RPMI8226 (cell line): ENCODE measurements around the gene PC.

Experiments
- DNase-seq: peaks from one replicate; pipeline ENCODE4 v3.0.0-alpha.2; 2015

The PC gene

GRCh38 chr11:66882561-66883015 lies 75.6 kb downstream of the PC start:
- no peak for DNase-seq

- DNase-seq = no peak
Observed at GRCh38 chr11:66881927-66882452, 76.2 kb downstream of the PC start.

DNA sequence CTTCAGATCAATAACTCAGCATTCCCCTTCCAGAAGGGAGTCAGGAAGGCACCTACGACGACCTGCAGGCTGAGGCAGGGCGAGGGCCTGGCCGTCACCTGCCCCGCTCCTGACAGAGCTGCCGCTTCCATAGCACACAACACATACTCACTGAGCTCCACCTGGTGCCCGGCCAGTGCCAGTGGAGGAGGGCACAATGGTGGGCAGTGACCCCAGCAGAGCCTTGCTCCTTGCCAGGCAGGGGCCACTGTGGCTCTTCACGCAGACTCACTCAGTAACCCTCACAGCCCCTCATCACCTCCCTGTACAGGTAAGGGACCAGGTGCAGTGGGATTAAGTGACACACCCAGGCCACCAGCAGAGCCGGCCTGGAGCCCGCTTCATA lies 76.7 kb downstream of the PC start:
- no peak for DNase-seq

GRCh38 chr11:66880496-66881450 lies 77.4 kb downstream of the PC start:
- DNase-seq = peak; percentile 92

GRCh38 chr11:66879999-66880398 lies 78.2 kb downstream of the PC start:
- DNase-seq = no peak

GRCh38 chr11:66879583-66879982 lies 78.6 kb downstream of the PC start:
- DNase-seq = no peak

DNA sequence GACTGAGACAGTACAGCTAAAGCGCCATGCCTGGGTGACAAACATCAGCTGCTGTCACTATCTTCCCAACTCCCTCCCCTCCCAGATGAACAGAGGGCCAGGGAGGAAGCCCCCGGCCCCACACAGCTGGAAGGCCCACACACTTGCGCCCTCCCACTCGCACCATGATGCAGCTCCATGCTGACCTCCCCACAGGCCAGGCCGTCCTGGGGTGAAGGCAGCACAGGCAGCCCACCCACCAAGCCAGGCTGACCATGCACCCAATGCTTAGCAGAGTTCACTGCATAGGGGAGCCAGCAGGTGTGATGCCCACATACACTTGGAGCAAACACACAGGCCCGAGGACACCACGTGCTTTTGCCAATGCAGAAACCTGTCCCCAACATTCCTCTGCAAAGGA lies 79.2 kb downstream of the PC start:
- no peak for DNase-seq

DNA sequence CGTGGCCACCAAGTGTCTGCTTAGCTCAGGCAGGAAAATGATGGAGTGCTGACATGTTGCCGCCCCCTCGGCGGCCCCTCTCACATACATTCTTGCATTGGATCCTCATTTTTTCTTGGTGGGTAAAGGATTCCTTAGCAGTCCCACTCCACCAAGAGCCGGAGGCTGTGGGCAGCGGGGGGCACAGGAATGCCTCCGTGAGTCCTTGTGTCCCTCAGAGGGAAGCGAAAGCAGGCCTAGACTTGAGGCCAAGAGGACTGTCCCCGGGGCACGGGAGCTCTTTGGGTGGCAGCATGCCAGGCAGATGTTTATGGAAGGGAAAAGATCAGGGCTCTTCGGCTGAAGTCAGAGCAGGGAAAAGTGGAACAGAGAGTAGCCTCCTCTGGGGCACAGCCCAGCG lies 79.7 kb downstream of the PC start:
- DNase-seq = peak; percentile 75

- no peak for DNase-seq
Observed at GRCh38 chr11:66877588-66878385, 80.4 kb downstream of the PC start.

DNA sequence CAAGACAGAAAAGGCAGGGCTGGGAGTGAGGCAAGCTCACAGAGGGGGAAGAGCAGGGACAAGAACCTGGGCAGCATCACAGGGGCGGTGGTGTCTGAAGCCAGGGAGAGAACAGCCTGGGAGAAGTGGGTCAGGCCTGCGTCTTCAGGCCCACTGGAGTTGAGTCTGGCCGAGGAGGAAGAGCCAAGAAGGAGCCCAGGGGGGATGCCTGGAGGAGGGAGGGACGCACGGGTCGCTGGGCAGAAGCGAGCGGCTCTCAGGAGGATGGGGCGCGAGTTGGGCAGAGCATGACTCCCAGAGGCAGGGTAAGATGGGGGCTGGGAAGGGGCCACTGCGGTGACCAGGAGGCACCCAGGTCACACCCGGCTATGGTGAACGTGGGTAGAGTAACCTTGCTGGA lies 82.8 kb downstream of the PC start:
- no peak for DNase-seq

DNA sequence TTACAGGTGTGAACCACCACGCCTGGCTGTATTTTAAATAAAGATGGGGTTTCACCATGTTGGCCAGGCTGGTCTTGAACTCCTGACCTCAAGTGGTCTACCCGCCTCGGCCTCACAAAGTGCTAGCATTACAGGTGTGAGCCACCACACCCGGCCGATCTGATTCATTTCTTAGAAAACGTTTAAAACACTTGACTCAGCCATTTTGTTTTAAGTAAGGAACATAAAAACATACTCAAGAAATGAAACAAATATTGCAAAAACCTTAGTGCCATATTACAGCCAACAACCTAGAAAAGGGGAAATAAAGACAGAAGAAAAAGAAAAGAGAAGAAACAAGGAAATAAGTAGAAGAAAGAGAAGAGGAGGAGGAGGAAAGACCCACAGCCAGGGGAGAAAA lies 84.0 kb downstream of the PC start:
- no peak for DNase-seq

GRCh38 chr11:66871521-66871901 lies 86.7 kb downstream of the PC start:
- DNase-seq = no peak

GRCh38 chr11:66870616-66871520 lies 87.3 kb downstream of the PC start:
- DNase-seq = no peak

GRCh38 chr11:66870131-66870530 lies 88.1 kb downstream of the PC start:
- no peak for DNase-seq

- DNase-seq = no peak
Observed at GRCh38 chr11:66869567-66869870, 88.7 kb downstream of the PC start.

- peak; percentile 95 for DNase-seq
Observed at GRCh38 chr11:66868726-66869566, 89.2 kb downstream of the PC start.

GRCh38 chr11:66868082-66868725 lies 90.0 kb downstream of the PC start:
- no peak for DNase-seq

DNA sequence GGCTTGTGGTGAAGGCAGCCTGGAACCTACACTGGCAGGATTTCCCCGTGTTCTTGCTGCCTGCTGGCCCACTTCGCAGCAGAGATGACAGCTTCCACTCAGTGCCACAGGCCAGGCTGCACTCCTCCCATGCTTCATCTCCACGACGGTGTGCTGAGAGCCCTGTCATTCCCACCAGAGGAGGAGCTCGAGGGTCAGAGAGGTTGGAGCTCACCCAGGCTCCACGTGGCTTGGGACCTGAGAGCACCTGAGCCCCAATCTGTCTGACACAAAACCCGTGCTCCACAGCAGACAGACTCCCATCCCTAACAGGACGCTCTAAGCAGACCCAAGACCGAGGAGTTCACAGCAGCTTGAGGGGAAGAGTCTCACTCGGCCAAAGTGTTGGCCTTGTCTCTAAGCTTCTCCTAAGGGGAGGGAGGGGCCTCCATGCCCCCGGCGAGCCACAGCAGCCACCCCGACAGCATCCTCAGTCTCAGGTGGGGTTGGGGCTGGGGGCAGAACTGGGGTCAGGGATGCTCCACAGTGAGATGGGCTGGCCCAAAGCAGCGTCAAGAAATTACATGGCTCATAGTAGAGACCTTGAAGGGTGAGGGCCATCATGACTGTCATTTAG lies 90.7 kb downstream of the PC start:
- peak; percentile 62 for DNase-seq

DNA sequence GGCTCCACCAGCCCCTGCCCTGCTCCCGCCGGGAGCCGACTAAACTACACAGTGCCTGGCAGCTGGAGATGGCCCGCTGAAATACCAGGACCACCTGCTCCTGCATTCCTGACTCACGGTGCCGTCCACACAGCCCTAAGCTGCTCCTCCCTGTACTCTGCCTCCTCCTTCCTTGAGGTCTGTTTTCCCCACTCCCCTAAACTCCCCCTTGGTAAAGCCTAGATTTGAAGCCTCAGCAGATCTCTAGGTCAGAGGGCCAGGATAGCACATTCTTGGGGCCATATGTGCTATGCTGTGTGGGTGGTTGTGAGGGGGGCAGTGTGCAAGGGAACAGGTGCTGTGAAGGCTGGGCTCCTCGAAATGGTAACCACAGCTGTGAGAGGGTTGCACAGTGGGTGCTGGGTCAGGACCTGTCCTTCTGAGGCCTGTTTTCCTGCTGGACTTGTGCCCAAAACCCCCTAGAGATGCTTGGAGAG lies 91.6 kb downstream of the PC start:
- peak; percentile 94 for DNase-seq

GRCh38 chr11:66866007-66866406 lies 92.2 kb downstream of the PC start:
- no peak for DNase-seq
